Kidney epithelial cell (primary cell): ENCODE measurements around the gene CLSTN3. TPM values are rescaled to one million over a fixed set of nuclear protein-coding genes. Genes with fewer than 3 reads are reported as not detected.

Experiments used
- DNase-seq: peaks from one replicate; pipeline ENCODE4 v3.0.0-alpha.2; 2010; ENCODE audit warnings: low read depth
- H3K27me3 ChIP-seq: 2 replicates; pipeline ENCODE4 v1.6.0; 2011; ENCODE audit warnings: low read length; ENCODE audit not compliant: control insufficient read depth, insufficient read depth
- H3K36me3 ChIP-seq: 2 replicates; pipeline ENCODE4 v1.5.1; 2011; ENCODE audit warnings: low read length; ENCODE audit not compliant: control insufficient read depth, insufficient read depth
- H3K4me3 ChIP-seq: 2 replicates; pipeline ENCODE4 v1.5.1; 2011; ENCODE audit warnings: low read depth, mild to moderate bottlenecking, control low read depth, low read length
- CTCF ChIP-seq: IDR thresholded peaks from 2 replicates; pipeline ENCODE4 v1.5.1; 2011; ENCODE audit warnings: mild to moderate bottlenecking, moderate library complexity, low read length, control low read depth, inconsistent platforms; ENCODE audit not compliant: insufficient read depth, poor library complexity, severe bottlenecking
- total RNA-seq: library from RNA; depleted of rRNA; stranded (reverse); fragments of >200 nt; gene quantifications from 2 replicates; pipeline ENCODE4 v1.2.3, GENCODE V29; 2015

The CLSTN3 gene
- total RNA-seq, 1 donor from 2014 or later = 61.3 TPM

DNA sequence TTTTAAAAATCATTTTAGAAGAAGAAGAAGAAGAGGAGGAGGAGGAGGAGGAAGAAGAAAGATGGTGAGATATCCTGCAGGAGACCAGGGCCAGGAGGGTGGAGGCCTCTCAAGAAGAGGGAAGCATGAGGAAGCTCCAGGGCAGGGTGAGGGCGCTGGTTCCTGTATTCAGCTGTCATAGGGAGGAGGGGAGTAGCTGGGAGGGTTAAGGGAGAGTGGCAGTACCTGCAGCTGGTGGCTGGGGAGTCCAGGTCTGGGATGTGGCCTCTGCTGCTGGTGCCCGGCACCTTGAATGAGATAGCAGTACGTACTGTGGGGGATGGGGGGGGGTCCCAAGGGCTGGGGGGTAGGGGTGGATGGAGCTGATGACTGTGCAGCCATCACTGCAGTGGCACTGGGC, 11.3 kb upstream of the CLSTN3 start:
- H3K27me3 ChIP-seq = no peaks in the 10 kb centered on the region
- TF ChIP-seq CTCF = no peak
- no peak for DNase-seq
- H3K36me3 ChIP-seq = no peaks in the 10 kb centered on the region
- H3K4me3 ChIP-seq = no peak overlapping the region

- DNase-seq = no peak
- no peaks in the 10 kb centered on the region for H3K36me3 ChIP-seq
Observed at GRCh38 chr12:7120166-7120565, 10.0 kb upstream of the CLSTN3 start.

GRCh38 chr12:7121324-7121723, 8.8 kb upstream of the CLSTN3 start:
- no peak for TF ChIP-seq CTCF
- H3K27me3 ChIP-seq = no peaks in the 10 kb centered on the region
- no peaks in the 10 kb centered on the region for H3K36me3 ChIP-seq
- no peak for DNase-seq
- H3K4me3 ChIP-seq = no peak overlapping the region

More at GRCh38 chr12:7120166-7120565, 10.0 kb upstream of the CLSTN3 start:
- H3K4me3 ChIP-seq = no peak overlapping the region
- TF ChIP-seq CTCF = no peak
- no peaks in the 10 kb centered on the region for H3K27me3 ChIP-seq

DNA sequence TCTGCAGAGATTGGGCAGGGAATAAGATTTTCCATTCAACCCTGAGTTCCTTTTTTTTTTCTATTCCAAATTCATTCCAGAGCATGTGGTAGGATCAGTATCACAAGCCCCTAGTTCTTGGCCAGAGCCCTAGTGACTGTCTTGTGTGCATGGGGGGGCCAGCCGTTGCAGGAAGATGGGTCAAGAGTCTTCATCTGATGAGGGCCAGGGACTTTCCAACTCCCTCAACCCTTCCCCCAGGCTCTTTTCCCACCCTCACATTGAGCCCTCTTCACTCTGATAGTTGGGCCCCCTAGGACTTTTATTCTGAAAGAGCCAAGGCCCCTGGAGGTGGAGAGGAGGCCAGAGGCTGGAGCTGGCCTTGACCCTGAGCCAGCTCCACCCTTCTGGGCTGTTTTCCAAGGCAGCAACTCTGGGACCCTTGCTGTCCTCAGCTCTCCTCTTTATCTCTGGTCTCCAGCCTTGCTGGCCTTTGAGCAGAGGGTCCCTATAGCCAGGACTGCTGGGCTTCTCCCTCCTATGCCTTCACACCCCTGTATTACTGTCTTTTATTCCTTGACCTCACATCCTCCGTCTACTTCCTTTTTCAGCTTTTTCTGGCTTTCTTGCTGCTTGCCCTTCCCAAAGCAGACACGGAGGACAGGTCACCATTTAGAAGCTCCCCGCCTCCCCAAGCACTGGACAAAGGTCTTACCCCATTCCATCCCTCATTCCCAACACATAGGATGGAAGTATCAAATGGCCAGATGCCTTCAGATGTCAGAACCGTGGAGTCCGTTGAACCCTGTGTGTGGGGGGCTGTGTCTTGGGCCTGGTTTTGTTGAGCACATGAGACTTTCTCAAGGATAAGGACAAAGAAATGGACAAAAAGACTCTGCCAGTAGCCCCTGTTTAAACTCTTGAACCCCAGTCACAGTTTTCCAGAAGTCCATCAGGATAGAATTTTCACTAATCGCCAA, 7.1 kb upstream of the CLSTN3 start:
- TF ChIP-seq CTCF = no peak
- Histone ChIP-seq H3K4me3 (no peak overlapping the region), H3K27me3 (no peaks in the 10 kb centered on the region), H3K36me3 (no peaks in the 10 kb centered on the region)
- DNase-seq = no peak

GRCh38 chr12:7123806-7124522, 6.2 kb upstream of the CLSTN3 start:
- Histone ChIP-seq H3K36me3 (no peaks in the 10 kb centered on the region), H3K4me3 (no peak overlapping the region), H3K27me3 (no peaks in the 10 kb centered on the region)
- no peak for TF ChIP-seq CTCF
- DNase-seq = no peak
